Vagina (tissue), 2 donors: ENCODE measurements around the gene ARHGEF38.

Experiments
- CTCF ChIP-seq, 3 experiments: fragments of 450-650 bp in 2 of 3; fragments of 200-600 bp in 1 of 3; sonication (generic) in 1 of 3; IDR thresholded peaks; one replicate each; pipeline ENCODE4 v1.5.1; 2017 to 2019; ENCODE audit warnings: antibody characterized with exemption in 3 of 3, mild to moderate bottlenecking in 2 of 3, moderate library complexity in 2 of 3
- POLR2A ChIP-seq, 2 donors: fragments of 450-650 bp; IDR thresholded peaks; one replicate each; pipeline ENCODE4 v1.6.1; 2017; ENCODE audit warnings: antibody characterized with exemption in 2 of 2, mild to moderate bottlenecking in 2 of 2, moderate library complexity in 2 of 2

GRCh38 chr4:105504744-105505143, 47.7 kb upstream of the ARHGEF38 start:
- TF ChIP-seq CTCF (IDR thresholded peaks at IDR 0.05) (no peak), POLR2A (IDR thresholded peaks at IDR 0.05) (no peak)
